HepG2 (cell line): Measurements from ENCODE around the gene AHSG. TPM values are rescaled to one million over a fixed set of nuclear protein-coding genes. Genes with fewer than 3 reads are reported as not detected.

Experiments
- BRCA1 ChIP-seq: sonication (generic); formaldehyde crosslinking; IDR thresholded peaks from 2 replicates; pipeline ENCODE4 v1.4.0; 2020; ENCODE audit warnings: missing genetic modification reagents
- GTF3A ChIP-seq: sonication (generic); formaldehyde crosslinking; conservative IDR thresholded peaks from 2 replicates; pipeline ENCODE4 v1.4.0; 2020; ENCODE audit warnings: mild to moderate bottlenecking, missing genetic modification reagents
- HOXA3 ChIP-seq: sonication (generic); formaldehyde crosslinking; IDR thresholded peaks from 2 replicates; pipeline ENCODE4 v1.5.0; 2020; ENCODE audit warnings: missing genetic modification reagents
- NFE2L1 ChIP-seq: sonication (generic); formaldehyde crosslinking; IDR thresholded peaks from 2 replicates; pipeline ENCODE4 v1.4.0; 2020; ENCODE audit warnings: missing genetic modification reagents, mild to moderate bottlenecking, borderline replicate concordance
- NR3C1 ChIP-seq: sonication (generic); formaldehyde crosslinking; IDR thresholded peaks from 2 replicates; pipeline ENCODE4 v1.4.0; 2020; ENCODE audit warnings: missing genetic modification reagents
- PAXIP1 ChIP-seq: sonication (generic); formaldehyde crosslinking; conservative IDR thresholded peaks from 2 replicates; pipeline ENCODE4 v1.4.0; 2020; ENCODE audit warnings: mild to moderate bottlenecking, missing genetic modification reagents, moderate library complexity
- PBX3 ChIP-seq: sonication (generic); formaldehyde crosslinking; IDR thresholded peaks from 2 replicates; pipeline ENCODE4 v1.8.1; 2023; ENCODE audit warnings: missing genetic modification reagents, inconsistent platforms, borderline replicate concordance
- POLR2AphosphoS5 ChIP-seq: IDR thresholded peaks from 2 replicates; pipeline ENCODE4 v1.6.1; 2012; ENCODE audit warnings: low read depth, low read length
- PRDM15 ChIP-seq: sonication (generic); formaldehyde crosslinking; IDR thresholded peaks from 2 replicates; pipeline ENCODE4 v1.4.0; 2020; ENCODE audit warnings: missing genetic modification reagents
- RXRB ChIP-seq: IDR thresholded peaks from 2 replicates; pipeline ENCODE4 v1.6.1; 2016; ENCODE audit warnings: borderline replicate concordance, missing genetic modification reagents, missing compliant biosample characterization
- TP53 ChIP-seq: sonication (generic); formaldehyde crosslinking; conservative IDR thresholded peaks from 2 replicates; pipeline ENCODE4 v1.4.0; 2020; ENCODE audit warnings: missing genetic modification reagents
- ZBTB42 ChIP-seq: sonication (generic); formaldehyde crosslinking; IDR thresholded peaks from 2 replicates; pipeline ENCODE4 v1.5.0; 2020; ENCODE audit warnings: mild to moderate bottlenecking, missing genetic modification reagents
- ZNF879 ChIP-seq: sonication (generic); formaldehyde crosslinking; IDR thresholded peaks from 2 replicates; pipeline ENCODE4 v1.8.1; 2023; ENCODE audit warnings: missing genetic modification reagents
- polyA plus RNA-seq, 8 experiments: library from polyadenylated mRNA; depleted of rRNA in 3 of 8; stranded (reverse) in 7 of 8; unstranded in 1 of 8; fragments of >200 nt; fragmentation: Illumina TruSeq in 4 of 8; extraction: Trizol in 4 of 8; gene quantifications; 2 replicates each; pipeline versions ENCODE4 v1.2.1 to v1.2.3, GENCODE V29; 2011 to 2016; ENCODE audit warnings: low read depth in 4 of 8, missing spikeins in 1 of 8, mixed read lengths in 1 of 8; ENCODE audit not compliant: insufficient read depth in 1 of 8
- total RNA-seq, 5 experiments: library from RNA; depleted of rRNA; stranded (reverse); fragments of >200 nt; fragmentation: Illumina TruSeq; extraction: Trizol; gene quantifications; 2 replicates each; pipeline ENCODE4 v1.2.3, GENCODE V29; 2016; ENCODE audit warnings: low read depth in 1 of 5
- TF ChIP-seq, protein P1 (sequence below): sonication (generic); formaldehyde crosslinking; IDR thresholded peaks from 2 replicates; pipeline ENCODE4 v1.8.0; 2022; ENCODE audit warnings: mild to moderate bottlenecking, missing genetic modification reagents

Gene AHSG
- total and polyA plus RNA-seq, 2 of the 13 experiments (the other 11 are each of a cell fraction or from before 2014, with no cell fraction given), result 2,043 to 19,152 TPM

- TF ChIP-seq, protein P1, sequence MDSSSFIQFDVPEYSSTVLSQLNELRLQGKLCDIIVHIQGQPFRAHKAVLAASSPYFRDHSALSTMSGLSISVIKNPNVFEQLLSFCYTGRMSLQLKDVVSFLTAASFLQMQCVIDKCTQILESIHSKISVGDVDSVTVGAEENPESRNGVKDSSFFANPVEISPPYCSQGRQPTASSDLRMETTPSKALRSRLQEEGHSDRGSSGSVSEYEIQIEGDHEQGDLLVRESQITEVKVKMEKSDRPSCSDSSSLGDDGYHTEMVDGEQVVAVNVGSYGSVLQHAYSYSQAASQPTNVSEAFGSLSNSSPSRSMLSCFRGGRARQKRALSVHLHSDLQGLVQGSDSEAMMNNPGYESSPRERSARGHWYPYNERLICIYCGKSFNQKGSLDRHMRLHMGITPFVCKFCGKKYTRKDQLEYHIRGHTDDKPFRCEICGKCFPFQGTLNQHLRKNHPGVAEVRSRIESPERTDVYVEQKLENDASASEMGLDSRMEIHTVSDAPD (CRISPR knock-in tag), result no peak
- peak; percentile 97 for TF ChIP-seq RXRB (CRISPR knock-in tag)
- TF ChIP-seq ZBTB42 (CRISPR knock-in tag), result no peak
- TF ChIP-seq NFE2L1, result no peak
- no peak for TF ChIP-seq BRCA1 (CRISPR knock-in tag)
- TF ChIP-seq TP53 (CRISPR knock-in tag), result no peak
- peak; percentile 67; the same call in 1 of the 2 replicates for TF ChIP-seq PRDM15 (CRISPR knock-in tag)
- no peak for TF ChIP-seq PBX3 (CRISPR knock-in tag)
- no peak for TF ChIP-seq ZNF879 (CRISPR knock-in tag)
- no peak for TF ChIP-seq NR3C1 (CRISPR knock-in tag)
- TF ChIP-seq POLR2AphosphoS5, result peak; percentile 53
- peak; percentile 50; the same call in 1 of the 2 replicates for TF ChIP-seq HOXA3
- TF ChIP-seq GTF3A (CRISPR knock-in tag), result no peak
- TF ChIP-seq PAXIP1 (CRISPR knock-in tag), result peak; percentile 97
Observed at GRCh38 chr3:186599142-186599784, 13.6 kb upstream of the AHSG start (continued).
